GM12878 (cell line): ENCODE results near the gene TGIF2. TPM values are rescaled to one million over a fixed set of nuclear protein-coding genes. Genes with fewer than 3 reads are reported as not detected.
A peak's percentile ranks its signal among the peaks of the same experiment; 100 is the strongest.

ENCODE experiments used
- CBFB ChIP-seq: IDR thresholded peaks from 2 replicates; pipeline ENCODE4 v1.6.1; 2016; ENCODE audit warnings: antibody characterized with exemption, low read depth
- CREB1 ChIP-seq: IDR thresholded peaks from 2 replicates; pipeline ENCODE4 v1.6.1; 2012; ENCODE audit warnings: low read depth, mild to moderate bottlenecking, inconsistent platforms
- IRF4 ChIP-seq: IDR thresholded peaks from 2 replicates; pipeline ENCODE4 v1.6.1; 2011; ENCODE audit warnings: low read depth, low read length
- MYC ChIP-seq: IDR thresholded peaks from 2 replicates; pipeline ENCODE4 v1.6.1; 2011; ENCODE audit warnings: mild to moderate bottlenecking, low read length, moderate library complexity, inconsistent platforms; ENCODE audit not compliant: insufficient read depth, insufficient replicate concordance, insufficient read length, severe bottlenecking
- SMAD5 ChIP-seq: IDR thresholded peaks from 2 replicates; pipeline ENCODE4 v1.6.1; 2016; ENCODE audit warnings: antibody characterized with exemption, low read depth
- SPI1 ChIP-seq: IDR thresholded peaks from 2 replicates; pipeline ENCODE4 v1.6.1; 2011; ENCODE audit warnings: low read depth, mild to moderate bottlenecking, low read length, moderate library complexity, borderline replicate concordance; ENCODE audit not compliant: insufficient read depth
- polyA plus RNA-seq, 11 experiments: library from polyadenylated mRNA; depleted of rRNA in 4 of 11; unstranded in 6 of 11; stranded (reverse) in 5 of 11; fragments of >200 nt; fragmentation: Nextera tagmentation in 4 of 11; fragmentation: Illumina TruSeq in 1 of 11; extraction: Ambion mirVana in 4 of 11; extraction: Trizol in 1 of 11; gene quantifications; 1 replicate in 1 of 11; 2 replicates in 10 of 11; pipeline versions ENCODE4 v1.2.1 to v1.2.3, GENCODE V29; 2011 to 2016; ENCODE audit warnings: inconsistent platforms in 2 of 11, missing spikeins in 2 of 11, low read depth in 1 of 11
- total RNA-seq, 4 experiments: library from RNA; depleted of rRNA in 3 of 4; stranded (reverse); fragments of >200 nt in 3 of 4; fragmentation: Illumina TruSeq in 1 of 4; extraction: Trizol in 1 of 4; gene quantifications; 2 replicates each; pipeline versions ENCODE4 v1.2.1 to v1.2.3, GENCODE V29; 2013 to 2021
- TF ChIP-seq, protein P1 (sequence below): fragments of 450-650 bp; IDR thresholded peaks from 2 replicates; pipeline ENCODE4 v1.6.1; 2017; ENCODE audit warnings: mild to moderate bottlenecking, low read depth, inconsistent platforms; ENCODE audit not compliant: poor library complexity, severe bottlenecking
- TF ChIP-seq, protein P2 (sequence below): IDR thresholded peaks from 2 replicates; pipeline ENCODE4 v1.6.1; 2011; ENCODE audit warnings: low read depth, low read length, improper control_type of control experiment, borderline replicate concordance

TGIF2 gene
- total and polyA plus RNA-seq, 10 of the 15 experiments (the other 5 are each of a cell fraction or from before 2014, with no cell fraction given): 13.1 to 47.1 (median 36.6) TPM

DNA sequence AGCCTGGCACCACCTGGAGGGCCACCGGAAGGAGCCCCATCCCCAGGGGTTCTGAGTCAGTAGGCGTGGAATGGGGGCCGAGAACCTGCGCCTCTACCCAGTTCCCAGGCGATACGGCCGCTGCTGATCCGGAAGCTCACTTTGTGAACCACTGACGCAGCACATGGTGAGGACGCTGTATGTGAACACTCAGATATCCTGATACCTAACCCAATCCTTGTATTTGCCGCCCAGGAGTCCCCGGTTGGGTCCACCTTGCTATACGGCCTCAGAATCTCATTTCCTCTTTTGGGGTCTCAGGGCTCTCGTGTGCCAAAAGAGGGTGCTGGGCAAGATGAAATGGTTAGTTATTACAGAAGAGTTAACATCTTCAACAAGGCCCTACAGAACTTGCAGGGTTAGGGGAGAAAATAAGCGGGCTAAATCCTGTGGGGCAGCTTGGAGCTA lies 31.6 kb downstream of the TGIF2 start (continued):
- TF ChIP-seq, protein P1, sequence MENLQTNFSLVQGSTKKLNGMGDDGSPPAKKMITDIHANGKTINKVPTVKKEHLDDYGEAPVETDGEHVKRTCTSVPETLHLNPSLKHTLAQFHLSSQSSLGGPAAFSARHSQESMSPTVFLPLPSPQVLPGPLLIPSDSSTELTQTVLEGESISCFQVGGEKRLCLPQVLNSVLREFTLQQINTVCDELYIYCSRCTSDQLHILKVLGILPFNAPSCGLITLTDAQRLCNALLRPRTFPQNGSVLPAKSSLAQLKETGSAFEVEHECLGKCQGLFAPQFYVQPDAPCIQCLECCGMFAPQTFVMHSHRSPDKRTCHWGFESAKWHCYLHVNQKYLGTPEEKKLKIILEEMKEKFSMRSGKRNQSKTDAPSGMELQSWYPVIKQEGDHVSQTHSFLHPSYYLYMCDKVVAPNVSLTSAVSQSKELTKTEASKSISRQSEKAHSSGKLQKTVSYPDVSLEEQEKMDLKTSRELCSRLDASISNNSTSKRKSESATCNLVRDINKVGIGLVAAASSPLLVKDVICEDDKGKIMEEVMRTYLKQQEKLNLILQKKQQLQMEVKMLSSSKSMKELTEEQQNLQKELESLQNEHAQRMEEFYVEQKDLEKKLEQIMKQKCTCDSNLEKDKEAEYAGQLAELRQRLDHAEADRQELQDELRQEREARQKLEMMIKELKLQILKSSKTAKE: peak; percentile 81
- TF ChIP-seq MYC: no peak
- TF ChIP-seq CREB1: 0 out of 2 replicates have a peak, but pooled peaks have one; percentile 56
- TF ChIP-seq CBFB: no peak
- TF ChIP-seq IRF4: no peak
- TF ChIP-seq SMAD5: no peak
- TF ChIP-seq, protein P2, sequence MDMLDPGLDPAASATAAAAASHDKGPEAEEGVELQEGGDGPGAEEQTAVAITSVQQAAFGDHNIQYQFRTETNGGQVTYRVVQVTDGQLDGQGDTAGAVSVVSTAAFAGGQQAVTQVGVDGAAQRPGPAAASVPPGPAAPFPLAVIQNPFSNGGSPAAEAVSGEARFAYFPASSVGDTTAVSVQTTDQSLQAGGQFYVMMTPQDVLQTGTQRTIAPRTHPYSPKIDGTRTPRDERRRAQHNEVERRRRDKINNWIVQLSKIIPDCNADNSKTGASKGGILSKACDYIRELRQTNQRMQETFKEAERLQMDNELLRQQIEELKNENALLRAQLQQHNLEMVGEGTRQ: no peak
- peak; percentile 96 for TF ChIP-seq SPI1
